Measurements from ENCODE around the gene SERPINA1.

DNA sequence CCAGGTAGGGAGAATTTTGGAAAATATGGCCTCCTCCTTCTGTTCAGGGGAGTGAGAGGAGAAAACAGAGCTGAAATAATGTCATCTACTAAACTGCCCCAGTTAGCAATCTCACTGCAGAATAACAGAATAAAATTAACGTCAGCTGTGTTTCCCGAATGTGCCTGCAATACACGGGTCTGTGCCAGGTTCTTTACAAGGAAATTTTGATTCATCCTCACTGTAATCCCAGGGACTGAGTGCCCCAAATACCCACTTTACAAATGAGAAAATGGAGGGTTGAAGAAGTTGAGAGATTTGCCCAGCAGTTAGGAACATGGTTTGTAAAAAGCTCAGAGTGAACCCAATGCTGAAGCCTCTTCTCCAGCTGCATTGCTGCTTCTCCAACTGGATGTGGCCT, 44.0 kb downstream of the SERPINA1 start:
- TF ChIP-seq, protein P1, sequence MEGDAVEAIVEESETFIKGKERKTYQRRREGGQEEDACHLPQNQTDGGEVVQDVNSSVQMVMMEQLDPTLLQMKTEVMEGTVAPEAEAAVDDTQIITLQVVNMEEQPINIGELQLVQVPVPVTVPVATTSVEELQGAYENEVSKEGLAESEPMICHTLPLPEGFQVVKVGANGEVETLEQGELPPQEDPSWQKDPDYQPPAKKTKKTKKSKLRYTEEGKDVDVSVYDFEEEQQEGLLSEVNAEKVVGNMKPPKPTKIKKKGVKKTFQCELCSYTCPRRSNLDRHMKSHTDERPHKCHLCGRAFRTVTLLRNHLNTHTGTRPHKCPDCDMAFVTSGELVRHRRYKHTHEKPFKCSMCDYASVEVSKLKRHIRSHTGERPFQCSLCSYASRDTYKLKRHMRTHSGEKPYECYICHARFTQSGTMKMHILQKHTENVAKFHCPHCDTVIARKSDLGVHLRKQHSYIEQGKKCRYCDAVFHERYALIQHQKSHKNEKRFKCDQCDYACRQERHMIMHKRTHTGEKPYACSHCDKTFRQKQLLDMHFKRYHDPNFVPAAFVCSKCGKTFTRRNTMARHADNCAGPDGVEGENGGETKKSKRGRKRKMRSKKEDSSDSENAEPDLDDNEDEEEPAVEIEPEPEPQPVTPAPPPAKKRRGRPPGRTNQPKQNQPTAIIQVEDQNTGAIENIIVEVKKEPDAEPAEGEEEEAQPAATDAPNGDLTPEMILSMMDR (IDR thresholded peaks at IDR 0.05): no peak
- TF ChIP-seq EP300 (IDR thresholded peaks at IDR 0.05): no peak
- TF ChIP-seq POLR2A (IDR thresholded peaks at IDR 0.05): no peak

Measured in sigmoid colon (tissue), 4 donors.